ENCODE results near the gene USP31.

- TF ChIP-seq CTCF (IDR thresholded peaks at IDR 0.05) (no peak), POLR2A (IDR thresholded peaks at IDR 0.05) (no peak)
Measured at GRCh38 chr16:23147666-23148065, 1.6 kb downstream of the USP31 start.
